PC-9 (cell line): ENCODE measurements around the gene B3GALT4. TPM values are rescaled to one million over a fixed set of nuclear protein-coding genes. Genes with fewer than 3 reads are reported as not detected.

Experiments used
- BruUV-seq: library from RNA; stranded (reverse); fragments of 400-500 nt; replicated peaks from 2 replicates; lab custom pipeline; 2021; lab: Mats Ljungman, UMichigan
- CTCF ChIA-PET: fragments of 300-600 bp; sonication (Branson Sonifier 250); formaldehyde crosslinking; loops from one replicate; lab custom pipeline; 2022; ENCODE audit warnings: antibody characterized with exemption; lab: Charles Lee
- POLR2A ChIA-PET: fragments of 300-600 bp; sonication (Branson Sonifier 250); formaldehyde crosslinking; loops from one replicate; lab custom pipeline; 2022; ENCODE audit warnings: antibody characterized with exemption; ENCODE audit not compliant: unreplicated experiment; lab: Charles Lee
- DNase-seq, 2 experiments: peaks; one replicate each; pipeline versions ENCODE4 v3.0.0 to v3.0.0-alpha.2; 2015 to 2022; ENCODE audit warnings: mixed read lengths in 1 of 2
- H2AFZ ChIP-seq: fragments of 200-600 bp; sonication (generic); 2 replicates; pipeline ENCODE4 v1.8.1; 2017; ENCODE audit warnings: antibody characterized with exemption
- H3F3A ChIP-seq: fragments of 200-600 bp; sonication (generic); 2 replicates; pipeline ENCODE4 v1.8.1; 2017; ENCODE audit warnings: antibody characterized with exemption, mild to moderate bottlenecking, low read depth; ENCODE audit not compliant: insufficient read depth
- H3K27ac ChIP-seq: fragments of 200-600 bp; sonication (generic); 2 replicates; pipeline ENCODE4 v1.6.1; 2016; ENCODE audit warnings: mixed run types
- H3K27me3 ChIP-seq: fragments of 200-600 bp; sonication (generic); 2 replicates; pipeline ENCODE4 v1.6.1; 2016; ENCODE audit warnings: low read depth, mixed run types; ENCODE audit not compliant: insufficient read depth
- H3K36me3 ChIP-seq: fragments of 200-600 bp; sonication (generic); 2 replicates; pipeline ENCODE4 v1.6.1; 2016; ENCODE audit warnings: low read depth, mixed run types
- H3K4me1 ChIP-seq: fragments of 200-600 bp; sonication (generic); replicated peaks from 2 replicates; pipeline ENCODE4 v1.6.1; 2016; ENCODE audit warnings: mixed run types; ENCODE audit not compliant: insufficient read depth
- H3K4me2 ChIP-seq: fragments of 200-600 bp; sonication (generic); 2 replicates; pipeline ENCODE4 v1.6.1; 2017; ENCODE audit warnings: mixed run types
- H3K4me3 ChIP-seq: fragments of 200-600 bp; sonication (generic); 2 replicates; pipeline ENCODE4 v1.6.1; 2016; ENCODE audit warnings: mixed run types
- H3K79me2 ChIP-seq: fragments of 200-600 bp; sonication (generic); 2 replicates; pipeline ENCODE4 v1.6.1; 2017; ENCODE audit warnings: low read depth, mixed run types
- H3K9me2 ChIP-seq: fragments of 200-600 bp; sonication (generic); 2 replicates; pipeline ENCODE4 v1.8.1; 2017; ENCODE audit warnings: mild to moderate bottlenecking; ENCODE audit not compliant: insufficient read depth
- H3K9me3 ChIP-seq: fragments of 200-600 bp; sonication (generic); 2 replicates; pipeline ENCODE4 v1.8.1; 2016; ENCODE audit warnings: low read depth; ENCODE audit not compliant: insufficient read depth
- H4K20me1 ChIP-seq: fragments of 200-600 bp; sonication (generic); 2 replicates; pipeline ENCODE4 v1.8.1; 2017; ENCODE audit not compliant: insufficient read depth
- CTCF ChIP-seq: fragments of 200-600 bp; sonication (generic); conservative IDR thresholded peaks from 2 replicates; pipeline ENCODE4 v1.6.1; 2017; ENCODE audit warnings: mixed run types, antibody characterized with exemption, mild to moderate bottlenecking, moderate library complexity
- EZH2 ChIP-seq: fragments of 200-600 bp; sonication (generic); IDR thresholded peaks from 2 replicates; pipeline ENCODE4 v1.8.0; 2017; ENCODE audit warnings: antibody characterized with exemption, low read depth
- intact Hi-C: fragments of 100-400 bp; cut with micrococcal nuclease; formaldehyde crosslinking; loops from one replicate; pipeline ENCODE4 v1.10.0; 2022; ENCODE audit not compliant: unreplicated experiment
- total RNA-seq: library from RNA; stranded (reverse); gene quantifications from 2 replicates; pipeline ENCODE4 v1.2.3, GENCODE V29; 2021

Gene B3GALT4
- total RNA-seq, 1 experiment from 2014 or later, result 10.3 TPM

- H3K79me2 ChIP-seq, result peaks cover 45% of the 10 kb centered on the region
- H2AFZ ChIP-seq, result no peak overlapping the region
- H3K4me2 ChIP-seq, result peak overlapping the region; percentile 97
- H3F3A ChIP-seq, result peaks cover 55% of the 10 kb centered on the region
- H3K9me2 ChIP-seq, result no peaks in the 10 kb centered on the region
- no peaks in the 10 kb centered on the region for H3K27me3 ChIP-seq
- intact Hi-C loops, result no loop called here
- BruUV-seq, result TSS peak; percentile 51
- H3K27ac ChIP-seq, result peak overlapping the region; percentile 48
- peak overlapping the region; percentile 19; the same call in 1 of the 2 replicates for H3K4me3 ChIP-seq
- ChIA-PET CTCF (interaction anchor here (0.6 kb wide), 2 partner anchors 25 to 391 kb away, joined by 4 read pairs; partner anchors contain the start of gene UQCC2), POLR2A (no interaction called here)
- DNase-seq, result peak; percentile 42 to 60
- H3K36me3 ChIP-seq, result peaks cover 20% of the 10 kb centered on the region; the same call in 1 of the 2 replicates
- no peaks in the 10 kb centered on the region for H3K9me3 ChIP-seq
- H3K4me1 ChIP-seq, result peaks cover 52% of the 10 kb centered on the region
- TF ChIP-seq CTCF, result no peak
- TF ChIP-seq EZH2, result no peak
- H4K20me1 ChIP-seq, result no peaks in the 10 kb centered on the region
Observed at GRCh38 chr6:33320315-33321181, 43.6 kb downstream of the B3GALT4 start.

- no peak overlapping the region for H2AFZ ChIP-seq
- ChIA-PET CTCF (no interaction called here), POLR2A (no interaction called here)
- peaks cover 51% of the 10 kb centered on the region for H3F3A ChIP-seq
- peaks cover 45% of the 10 kb centered on the region for H3K79me2 ChIP-seq
- TF ChIP-seq CTCF, result no peak
- no peak for TF ChIP-seq EZH2
- no peak for DNase-seq
- intact Hi-C loops, result no loop called here
- H3K36me3 ChIP-seq, result peaks cover 20% of the 10 kb centered on the region; the same call in 1 of the 2 replicates
- H3K27me3 ChIP-seq, result no peaks in the 10 kb centered on the region
- H3K9me2 ChIP-seq, result no peaks in the 10 kb centered on the region
- H3K9me3 ChIP-seq, result no peaks in the 10 kb centered on the region
- no peak overlapping the region; the same call in 1 of the 2 replicates for H3K4me3 ChIP-seq
- H3K4me1 ChIP-seq, result peaks cover 52% of the 10 kb centered on the region
- peak overlapping the region; percentile 48; the same call in 1 of the 2 replicates for H3K27ac ChIP-seq
- peak overlapping the region; percentile 97 for H3K4me2 ChIP-seq
- no TSS peak for BruUV-seq
- H4K20me1 ChIP-seq, result no peaks in the 10 kb centered on the region
Observed at GRCh38 chr6:33321227-33321626, 44.3 kb downstream of the B3GALT4 start.

GRCh38 chr6:33323623-33323948, 46.7 kb downstream of the B3GALT4 start:
- Histone ChIP-seq H3K9me3 (no peaks in the 10 kb centered on the region), H3K9me2 (no peaks in the 10 kb centered on the region), H2AFZ (peak overlapping the region; percentile 77), H3K27ac (peak overlapping the region; percentile 41), H4K20me1 (no peaks in the 10 kb centered on the region), H3K4me2 (peak overlapping the region; percentile 92), H3K79me2 (peaks cover 37% of the 10 kb centered on the region), H3K27me3 (no peaks in the 10 kb centered on the region), H3K4me3 (peak overlapping the region; percentile 63), H3K36me3 (peaks cover 20% of the 10 kb centered on the region; the same call in 1 of the 2 replicates), H3F3A (peaks cover 35% of the 10 kb centered on the region), H3K4me1 (peaks cover 43% of the 10 kb centered on the region)
- intact Hi-C loops, result loop anchor here (1.0 kb wide), 1 partner anchor 95 kb away; the partner anchor contains the start of gene CUTA
- DNase-seq, result no peak
- BruUV-seq, result no TSS peak
- CTCF ChIA-PET, result interaction anchor here (0.6 kb wide), 1 partner anchor 310 kb away, joined by 3 read pairs; no protein-coding TSS in a partner anchor
- POLR2A ChIA-PET, result interaction anchor here (0.6 kb wide), 1 partner anchor 33 kb away, joined by 3 read pairs; no protein-coding TSS in a partner anchor
- TF ChIP-seq CTCF (no peak), EZH2 (no peak)
